Suppressor macrophage treated with lipopolysaccharide for 4 hours (primary cell): Measurements from ENCODE around the gene OR11H1.
"Not testable (repeated sequence)": the region's sequence is repeated elsewhere in the genome, so short reads cannot be mapped to it uniquely, and the experiment has no call there.

Source experiments
- DNase-seq: peaks from one replicate; pipeline ENCODE4 v3.0.0-alpha.2; 2020

The OR11H1 gene

DNA sequence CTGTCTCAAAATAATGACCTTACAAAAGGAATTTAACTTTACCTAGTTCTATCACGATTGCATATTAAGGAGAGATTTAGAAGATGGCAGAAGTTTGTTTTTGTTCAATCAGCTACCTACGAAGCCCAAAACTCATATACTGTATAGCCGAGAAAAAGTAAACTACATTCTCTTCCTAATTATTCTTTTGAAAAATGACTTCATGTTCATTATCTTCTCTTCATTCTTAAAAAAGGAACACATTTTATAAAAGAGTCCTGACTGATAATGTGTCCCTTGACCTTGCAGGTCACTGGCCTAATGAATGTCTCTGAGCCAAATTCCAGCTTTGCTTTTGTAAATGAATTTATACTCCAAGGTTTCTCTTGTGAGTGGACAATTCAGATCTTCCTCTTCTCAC lies at the start of gene OR11H1:
Gene OR11H1, plus strand, starts transcription at position 301 of the 400 bp plus-strand sequence. Its CDS starts 0 bp downstream, at position 301.
- not testable (repeated sequence) for DNase-seq

GRCh38 chr22:15509967-15510366 lies 18.0 kb upstream of the OR11H1 start:
- DNase-seq: not testable (repeated sequence)

DNA sequence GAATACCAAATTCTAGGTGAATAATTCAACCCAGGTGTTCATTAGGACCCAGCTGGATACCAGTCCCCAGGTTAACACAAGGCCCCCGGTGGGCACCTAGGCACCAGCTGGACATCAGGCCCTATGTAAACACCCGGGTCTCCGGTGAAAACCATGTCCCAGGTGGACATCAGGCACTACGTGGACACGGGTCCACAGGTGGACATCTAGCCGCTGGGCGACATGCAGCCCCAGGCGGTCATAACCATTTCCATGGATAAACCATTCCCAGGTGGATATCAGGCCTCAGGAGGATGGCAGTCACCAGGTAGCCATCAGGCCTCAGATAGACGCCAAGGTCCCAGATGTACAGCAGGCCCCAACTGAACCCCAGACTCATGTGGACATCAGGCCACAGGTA lies 12.1 kb upstream of the OR11H1 start:
- DNase-seq: not testable (repeated sequence)

- DNase-seq: not testable (repeated sequence)
Measured at GRCh38 chr22:15553767-15554166, 25.8 kb downstream of the OR11H1 start.

DNA sequence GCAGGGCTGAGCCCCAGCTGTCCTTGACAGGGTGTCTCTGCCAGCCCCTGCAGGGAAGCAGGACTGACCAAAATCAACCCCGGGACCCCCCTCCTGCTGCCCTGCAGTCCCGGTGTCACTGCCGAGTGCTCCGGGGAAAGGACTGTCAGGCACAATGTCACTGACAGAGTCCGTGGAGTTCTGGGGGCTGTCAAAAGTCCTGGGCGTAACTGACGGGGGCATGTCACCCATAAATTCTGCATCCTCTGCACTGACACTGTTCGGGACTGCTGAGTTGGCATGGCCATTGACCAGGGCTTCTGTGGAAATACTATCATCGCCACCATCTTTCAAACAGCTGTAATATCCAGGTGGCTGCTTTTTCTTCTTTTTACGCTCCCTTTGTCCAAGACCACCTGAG lies 35.5 kb downstream of the OR11H1 start:
- not testable (repeated sequence) for DNase-seq

GRCh38 chr22:15565063-15565462 lies 37.1 kb downstream of the OR11H1 start:
- not testable (repeated sequence) for DNase-seq
